ENCODE measurements around the gene EXOC3L4.

Gene EXOC3L4

GRCh38 chr14:103138301-103139131, 44.0 kb downstream of the EXOC3L4 start:
- H3K27me3 ChIP-seq (ENCODE audit: insufficient read depth, low read length) = no peaks in the 10 kb centered on the region
- no peak overlapping the region for H3K4me3 ChIP-seq (ENCODE audit: low read depth, low read length)
- H3K79me2 ChIP-seq (ENCODE audit: control insufficient read depth, insufficient read depth, low read length, unreplicated experiment) = no peaks in the 10 kb centered on the region
- peaks cover 20% of the 10 kb centered on the region for H3K4me1 ChIP-seq (ENCODE audit: control insufficient read depth, insufficient read depth, low read length, unreplicated experiment)
- H3K27ac ChIP-seq (ENCODE audit: low read depth, low read length) = no peak overlapping the region
- no peak overlapping the region for H2AFZ ChIP-seq (ENCODE audit: low read length, unreplicated experiment)
- peaks cover 17% of the 10 kb centered on the region; the same call in 1 of the 2 replicates for H3K36me3 ChIP-seq (ENCODE audit: insufficient read depth, low read length)

GRCh38 chr14:103139132-103140025, 44.9 kb downstream of the EXOC3L4 start:
- no peak overlapping the region for H3K27ac ChIP-seq (ENCODE audit: low read depth, low read length)
- no peak overlapping the region for H2AFZ ChIP-seq (ENCODE audit: low read length, unreplicated experiment)
- H3K27me3 ChIP-seq (ENCODE audit: insufficient read depth, low read length) = no peaks in the 10 kb centered on the region
- H3K36me3 ChIP-seq (ENCODE audit: insufficient read depth, low read length) = peaks cover 12% of the 10 kb centered on the region; the same call in 1 of the 2 replicates
- H3K4me3 ChIP-seq (ENCODE audit: low read depth, low read length) = no peak overlapping the region
- no peaks in the 10 kb centered on the region for H3K79me2 ChIP-seq (ENCODE audit: control insufficient read depth, insufficient read depth, low read length, unreplicated experiment)
- peaks cover 27% of the 10 kb centered on the region for H3K4me1 ChIP-seq (ENCODE audit: control insufficient read depth, insufficient read depth, low read length, unreplicated experiment)

GRCh38 chr14:103140316-103141109, 46.0 kb downstream of the EXOC3L4 start:
- H3K27ac ChIP-seq (ENCODE audit: low read depth, low read length) = no peak overlapping the region
- no peaks in the 10 kb centered on the region for H3K27me3 ChIP-seq (ENCODE audit: insufficient read depth, low read length)
- H3K4me1 ChIP-seq (ENCODE audit: control insufficient read depth, insufficient read depth, low read length, unreplicated experiment) = peaks cover 28% of the 10 kb centered on the region
- H3K4me3 ChIP-seq (ENCODE audit: low read depth, low read length) = no peak overlapping the region
- no peaks in the 10 kb centered on the region for H3K79me2 ChIP-seq (ENCODE audit: control insufficient read depth, insufficient read depth, low read length, unreplicated experiment)
- H2AFZ ChIP-seq (ENCODE audit: low read length, unreplicated experiment) = no peak overlapping the region
- H3K36me3 ChIP-seq (ENCODE audit: insufficient read depth, low read length) = peaks cover 2% of the 10 kb centered on the region; the same call in 1 of the 2 replicates

GRCh38 chr14:103141117-103141796, 46.7 kb downstream of the EXOC3L4 start:
- H2AFZ ChIP-seq (ENCODE audit: low read length, unreplicated experiment) = no peak overlapping the region
- no peaks in the 10 kb centered on the region for H3K36me3 ChIP-seq (ENCODE audit: insufficient read depth, low read length)
- peaks cover 24% of the 10 kb centered on the region for H3K4me1 ChIP-seq (ENCODE audit: control insufficient read depth, insufficient read depth, low read length, unreplicated experiment)

GRCh38 chr14:103142026-103142425, 47.5 kb downstream of the EXOC3L4 start:
- no peaks in the 10 kb centered on the region for H3K36me3 ChIP-seq (ENCODE audit: insufficient read depth, low read length)
- no peak overlapping the region for H2AFZ ChIP-seq (ENCODE audit: low read length, unreplicated experiment)
- no peak overlapping the region for H3K27ac ChIP-seq (ENCODE audit: low read depth, low read length)
- no peaks in the 10 kb centered on the region for H3K79me2 ChIP-seq (ENCODE audit: control insufficient read depth, insufficient read depth, low read length, unreplicated experiment)
- H3K4me3 ChIP-seq (ENCODE audit: low read depth, low read length) = no peak overlapping the region
- H3K4me1 ChIP-seq (ENCODE audit: control insufficient read depth, insufficient read depth, low read length, unreplicated experiment) = peaks cover 17% of the 10 kb centered on the region
- H3K27me3 ChIP-seq (ENCODE audit: insufficient read depth, low read length) = no peaks in the 10 kb centered on the region

More at GRCh38 chr14:103141117-103141796, 46.7 kb downstream of the EXOC3L4 start:
- H3K27me3 ChIP-seq (ENCODE audit: insufficient read depth, low read length) = no peaks in the 10 kb centered on the region
- H3K27ac ChIP-seq (ENCODE audit: low read depth, low read length) = no peak overlapping the region
- no peak overlapping the region for H3K4me3 ChIP-seq (ENCODE audit: low read depth, low read length)
- H3K79me2 ChIP-seq (ENCODE audit: control insufficient read depth, insufficient read depth, low read length, unreplicated experiment) = no peaks in the 10 kb centered on the region

- Histone ChIP-seq H3K4me1 (ENCODE audit: control insufficient read depth, insufficient read depth, low read length, unreplicated experiment) (peaks cover 17% of the 10 kb centered on the region), H3K27me3 (ENCODE audit: insufficient read depth, low read length) (no peaks in the 10 kb centered on the region), H3K27ac (ENCODE audit: low read depth, low read length) (no peak overlapping the region), H3K4me3 (ENCODE audit: low read depth, low read length) (no peak overlapping the region), H3K79me2 (ENCODE audit: control insufficient read depth, insufficient read depth, low read length, unreplicated experiment) (no peaks in the 10 kb centered on the region), H2AFZ (ENCODE audit: low read length, unreplicated experiment) (no peak overlapping the region), H3K36me3 (ENCODE audit: insufficient read depth, low read length) (no peaks in the 10 kb centered on the region)
Measured at GRCh38 chr14:103142721-103143302, 48.3 kb downstream of the EXOC3L4 start.

- H3K4me1 ChIP-seq (ENCODE audit: control insufficient read depth, insufficient read depth, low read length, unreplicated experiment) = peaks cover 17% of the 10 kb centered on the region
- H3K27me3 ChIP-seq (ENCODE audit: insufficient read depth, low read length) = no peaks in the 10 kb centered on the region
- H3K79me2 ChIP-seq (ENCODE audit: control insufficient read depth, insufficient read depth, low read length, unreplicated experiment) = no peaks in the 10 kb centered on the region
- H2AFZ ChIP-seq (ENCODE audit: low read length, unreplicated experiment) = no peak overlapping the region
- no peaks in the 10 kb centered on the region for H3K36me3 ChIP-seq (ENCODE audit: insufficient read depth, low read length)
- H3K4me3 ChIP-seq (ENCODE audit: low read depth, low read length) = no peak overlapping the region
- H3K27ac ChIP-seq (ENCODE audit: low read depth, low read length) = no peak overlapping the region
Measured at GRCh38 chr14:103143506-103143905, 49.0 kb downstream of the EXOC3L4 start.

- H3K27ac ChIP-seq (ENCODE audit: low read depth, low read length) = peak overlapping the region; percentile 45; the same call in 1 of the 2 replicates
- no peak overlapping the region for H2AFZ ChIP-seq (ENCODE audit: low read length, unreplicated experiment)
- H3K4me3 ChIP-seq (ENCODE audit: low read depth, low read length) = no peak overlapping the region
- H3K36me3 ChIP-seq (ENCODE audit: insufficient read depth, low read length) = no peaks in the 10 kb centered on the region
- H3K27me3 ChIP-seq (ENCODE audit: insufficient read depth, low read length) = no peaks in the 10 kb centered on the region
- peaks cover 17% of the 10 kb centered on the region for H3K4me1 ChIP-seq (ENCODE audit: control insufficient read depth, insufficient read depth, low read length, unreplicated experiment)
- H3K79me2 ChIP-seq (ENCODE audit: control insufficient read depth, insufficient read depth, low read length, unreplicated experiment) = no peaks in the 10 kb centered on the region
Measured at GRCh38 chr14:103144085-103144484, 49.6 kb downstream of the EXOC3L4 start.

GRCh38 chr14:103146141-103146709, 51.7 kb downstream of the EXOC3L4 start:
- Histone ChIP-seq H3K79me2 (ENCODE audit: control insufficient read depth, insufficient read depth, low read length, unreplicated experiment) (no peaks in the 10 kb centered on the region), H3K4me3 (ENCODE audit: low read depth, low read length) (no peak overlapping the region), H2AFZ (ENCODE audit: low read length, unreplicated experiment) (no peak overlapping the region), H3K27me3 (ENCODE audit: insufficient read depth, low read length) (no peaks in the 10 kb centered on the region), H3K27ac (ENCODE audit: low read depth, low read length) (no peak overlapping the region), H3K4me1 (ENCODE audit: control insufficient read depth, insufficient read depth, low read length, unreplicated experiment) (peaks cover 17% of the 10 kb centered on the region), H3K36me3 (ENCODE audit: insufficient read depth, low read length) (no peaks in the 10 kb centered on the region)
